A549 (cell line): ENCODE data around the gene TECR. TPM values are rescaled to one million over a fixed set of nuclear protein-coding genes. Genes with fewer than 3 reads are reported as not detected.
"Not testable (repeated sequence)": the region's sequence is repeated elsewhere in the genome, so short reads cannot be mapped to it uniquely, and the experiment has no call there.

Experiments used
- ATAC-seq, 2 experiments: fragments of 200-7000 bp in 1 of 2; fragments of >200 bp in 1 of 2; cut with Nextera tagmentation in 1 of 2; cut with Tn5 transposase in 1 of 2; 3 replicates each; pipeline versions ENCODE4 v1.8.0 to v1.9.1; 2018 to 2020; ENCODE audit warnings: mild to moderate bottlenecking in 1 of 2, moderate library complexity in 1 of 2
- CTCF ChIA-PET: fragments of 300-600 bp; sonication (Branson Sonifier 250); formaldehyde crosslinking; extraction: SDS; loops from one replicate; lab custom pipeline; 2021; ENCODE audit warnings: antibody characterized with exemption, inconsistent platforms; lab: Yijun Ruan, JAX
- POLR2A ChIA-PET: fragments of 350-600 bp; formaldehyde crosslinking; extraction: SDS; loops from one replicate; lab custom pipeline; 2021; ENCODE audit warnings: antibody characterized with exemption, inconsistent platforms; lab: Yijun Ruan, JAX
- DNase-seq, 2 experiments: peaks; one replicate each; pipeline versions ENCODE4 v3.0.0 to v3.0.0-alpha.2; 2011 to 2016; ENCODE audit warnings: low read depth in 1 of 2, low spot score in 1 of 2
- FAIRE-seq: peaks from 2 replicates; lab custom pipeline; 2011; peaks lifted over from hg19 to GRCh38; lab: Jason Lieb, UNC
- H3K27ac ChIP-seq, 2 experiments: fragments of >200 bp; sonication (Bioruptor Twin); formaldehyde crosslinking; 3 replicates each; pipeline ENCODE4 v1.5.1; 2016 to 2017
- H3K4me1 ChIP-seq: fragments of >200 bp; sonication (Bioruptor Twin); formaldehyde crosslinking; 3 replicates; pipeline ENCODE4 v1.6.1; 2016
- H3K4me2 ChIP-seq: fragments of >200 bp; sonication (Bioruptor Twin); formaldehyde crosslinking; 3 replicates; pipeline ENCODE4 v1.6.1; 2016
- H3K4me3 ChIP-seq: fragments of >200 bp; sonication (Bioruptor Twin); formaldehyde crosslinking; 3 replicates; pipeline ENCODE4 v1.5.1; 2016
- H3K9me3 ChIP-seq: fragments of >200 bp; sonication (Bioruptor Twin); formaldehyde crosslinking; 3 replicates; pipeline ENCODE4 v1.6.1; 2016
- BHLHE40 ChIP-seq: IDR thresholded peaks from 2 replicates; pipeline ENCODE4 v1.6.1; 2012; ENCODE audit warnings: low read depth, low read length, inconsistent platforms
- CEBPB ChIP-seq, 2 experiments: fragments of >200 bp in 1 of 2; sonication (Bioruptor Twin) in 1 of 2; formaldehyde crosslinking in 1 of 2; IDR thresholded peaks; 2 replicates each; pipeline ENCODE4 v1.6.1; 2012 to 2016
- CHD2 ChIP-seq: fragments of 150-350 bp; IDR thresholded peaks from 2 replicates; pipeline ENCODE4 v1.6.1; 2014; ENCODE audit warnings: low read length; ENCODE audit not compliant: partially characterized antibody
- CTCF ChIP-seq: fragments of >200 bp; sonication (Bioruptor Twin); formaldehyde crosslinking; IDR thresholded peaks from 3 replicates; pipeline ENCODE4 v1.5.1; 2016
- EHF ChIP-seq: fragments of 250-450 bp; sonication (Bioruptor Pico); IDR thresholded peaks from 2 replicates; pipeline ENCODE4 v1.5.0; 2020; ENCODE audit warnings: mild to moderate bottlenecking
- EP300 ChIP-seq, 2 experiments: fragments of >200 bp; sonication (Bioruptor Twin); formaldehyde crosslinking; IDR thresholded peaks; 2 replicates in 1 of 2; 3 replicates in 1 of 2; pipeline ENCODE4 v1.6.1; 2016 to 2017
- ESRRA ChIP-seq: fragments of 150-350 bp; IDR thresholded peaks from 2 replicates; pipeline ENCODE4 v1.6.1; 2014; ENCODE audit warnings: mild to moderate bottlenecking, low read length, borderline replicate concordance
- FOSB ChIP-seq: fragments of 250-450 bp; sonication (Bioruptor Pico); IDR thresholded peaks from 2 replicates; pipeline ENCODE4 v1.5.0; 2020; ENCODE audit warnings: mild to moderate bottlenecking, moderate library complexity
- FOSL2 ChIP-seq, 2 experiments: fragments of 450-650 bp in 1 of 2; fragments of >200 bp in 1 of 2; sonication (Bioruptor Twin) in 1 of 2; formaldehyde crosslinking; IDR thresholded peaks; 2 replicates each; pipeline versions ENCODE4 v1.5.0 to v1.6.1; 2016 to 2020; ENCODE audit warnings: mild to moderate bottlenecking in 1 of 2, moderate library complexity in 1 of 2
- HOXB13 ChIP-seq: fragments of 250-450 bp; sonication (Bioruptor Pico); IDR thresholded peaks from 2 replicates; pipeline ENCODE4 v1.5.0; 2020; ENCODE audit warnings: low read depth, mild to moderate bottlenecking, moderate library complexity
- JUN ChIP-seq, 2 experiments: fragments of >200 bp; sonication (Bioruptor Twin); formaldehyde crosslinking; IDR thresholded peaks; 2 replicates in 1 of 2; 3 replicates in 1 of 2; pipeline ENCODE4 v1.6.1; 2016 to 2017
- KDM5A ChIP-seq: fragments of 200-600 bp; sonication (generic); IDR thresholded peaks from 2 replicates; pipeline ENCODE4 v1.6.1; 2016; ENCODE audit warnings: antibody characterized with exemption, mild to moderate bottlenecking
- MAFK ChIP-seq: fragments of 450-650 bp; IDR thresholded peaks from 2 replicates; pipeline ENCODE4 v1.6.1; 2014; ENCODE audit not compliant: partially characterized antibody
- MAX ChIP-seq: IDR thresholded peaks from 2 replicates; pipeline ENCODE4 v1.6.1; 2012
- MYC ChIP-seq: IDR thresholded peaks from 2 replicates; pipeline ENCODE4 v1.6.1; 2012; ENCODE audit warnings: mild to moderate bottlenecking, inconsistent platforms, low read length, improper control_type of control experiment, borderline replicate concordance
- RAD21 ChIP-seq, 2 experiments: fragments of >200 bp in 1 of 2; sonication (Bioruptor Twin) in 1 of 2; formaldehyde crosslinking in 1 of 2; IDR thresholded peaks in 1 of 2; conservative IDR thresholded peaks in 1 of 2; 2 replicates in 1 of 2; 3 replicates in 1 of 2; pipeline ENCODE4 v1.6.1; 2012 to 2018; ENCODE audit warnings: inconsistent platforms in 1 of 2
- RARB ChIP-seq: fragments of 250-450 bp; sonication (Bioruptor Pico); IDR thresholded peaks from 2 replicates; pipeline ENCODE4 v1.8.0; 2021; ENCODE audit warnings: mild to moderate bottlenecking, moderate library complexity
- RFX5 ChIP-seq: fragments of 450-650 bp; IDR thresholded peaks from 2 replicates; pipeline ENCODE4 v1.7.1; 2014; ENCODE audit warnings: antibody characterized with exemption, mild to moderate bottlenecking, moderate library complexity
- SMC3 ChIP-seq: fragments of >200 bp; sonication (Bioruptor Twin); formaldehyde crosslinking; IDR thresholded peaks from 3 replicates; pipeline ENCODE4 v1.6.1; 2018; ENCODE audit warnings: inconsistent platforms
- TFCP2L1 ChIP-seq: fragments of 250-450 bp; sonication (Bioruptor Pico); IDR thresholded peaks from 2 replicates; pipeline ENCODE4 v1.5.0; 2021; ENCODE audit warnings: mild to moderate bottlenecking
- ZC3H11A ChIP-seq: fragments of 450-650 bp; IDR thresholded peaks from 2 replicates; pipeline ENCODE4 v1.6.1; 2014; ENCODE audit warnings: antibody characterized with exemption, mild to moderate bottlenecking
- ZFP36 ChIP-seq: fragments of 450-650 bp; IDR thresholded peaks from 2 replicates; pipeline ENCODE4 v1.6.1; 2014; ENCODE audit warnings: borderline replicate concordance; ENCODE audit not compliant: partially characterized antibody
- whole genome bisulfite sequencing: methylation state at CpG from one replicate; pipeline ENCODE4 v1.1.6; 2017; ENCODE audit errors: missing lambda C conversion rate; 5-methylcytosine and 5-hydroxymethylcytosine counted together
- polyA plus RNA-seq, 4 experiments: library from polyadenylated mRNA; depleted of rRNA in 3 of 4; stranded (reverse); fragments of >200 nt; fragmentation: RNase III in 1 of 4; extraction: RNeasy Plus Mini Kit Qiagen cat#74134 plus additional on column Dnase treatment in 1 of 4; gene quantifications; 2 replicates in 3 of 4; 3 replicates in 1 of 4; pipeline ENCODE4 v1.2.3, GENCODE V29; 2011 to 2017
- TF ChIP-seq, protein P1 (sequence below): fragments of >200 bp; sonication (Bioruptor Twin); formaldehyde crosslinking; IDR thresholded peaks from 2 replicates; pipeline ENCODE4 v1.6.1; 2016

The TECR gene
- polyA plus RNA-seq, 2 of the 4 experiments (the other 2 are of a cell fraction) = 87.7 to 139 TPM

- ChIA-PET CTCF (interaction anchor here (1.0 to 4.0 kb wide), 7 partner anchors 8 to 52 kb away, joined by 4 to 29 read pairs (median 11); no protein-coding TSS in a partner anchor), POLR2A (interaction anchor here (1.0 to 7.8 kb wide), 2 partner anchors 8 to 13 kb away, joined by 7 to 112 read pairs; partner anchors contain the start of gene DNAJB1)
- not testable (repeated sequence) for ATAC-seq, FAIRE-seq, DNase-seq, H3K4me3 ChIP-seq, H3K9me3 ChIP-seq
- Histone ChIP-seq H3K4me2 (peak overlapping the region; percentile 73), H3K27ac (peak overlapping the region; percentile 94 to 100), H3K4me1 (peaks cover 65% of the 10 kb centered on the region)
- TF ChIP-seq MAFK = peak; percentile 8
- 88% methylated on average over 8 of the region's 8 CpGs for WGBS
These were observed 24.8 kb upstream of the TECR start for GRCh38 chr19:14504575-14504974.

- WGBS = under 1% methylated on average over 16 of the region's 19 CpGs
- Histone ChIP-seq H3K4me2 (peak overlapping the region; percentile 73), H3K9me3 (no peaks in the 10 kb centered on the region), H3K27ac (peak overlapping the region; percentile 94 to 100), H3K4me3 (no peak overlapping the region), H3K4me1 (peaks cover 73% of the 10 kb centered on the region)
- TF ChIP-seq RAD21 (conservative IDR thresholded peaks at IDR 0.05 in 1 of 2, IDR thresholded peaks at IDR 0.05 in 1 of 2) (peak in 1 of 2 experiments; percentile 43; a peak in 2 of 5 replicates), ESRRA (no peak), EP300 (IDR thresholded peaks at IDR 0.05) (peak in 1 of 2 experiments; percentile 24; a peak in 1 of 5 replicates), MAX (peak; percentile 70), ZC3H11A (no peak), SMC3 (peak; percentile 34), FOSB (CRISPR knock-in tag) (no peak), TFCP2L1 (CRISPR knock-in tag) (0 out of 2 replicates have a peak, but pooled peaks have one; percentile 41), CTCF (peak; percentile 61), HOXB13 (CRISPR knock-in tag) (0 out of 2 replicates have a peak, but pooled peaks have one; percentile 2), FOSL2 (IDR thresholded peaks at IDR 0.05) (no peak), FOSL2 (CRISPR knock-in tag; IDR thresholded peaks at IDR 0.05) (peak; percentile 45), JUN (IDR thresholded peaks at IDR 0.05) (peak in 1 of 2 experiments; percentile 70; a peak in 3 of 5 replicates)
- POLR2A ChIA-PET = interaction anchor here (0.6 to 7.8 kb wide), 6 partner anchors 8 to 125 kb away, joined by 3 to 112 read pairs (median 7); partner anchors contain the start of genes DNAJB1 and GIPC1
- FAIRE-seq (no peak), DNase-seq (peak; percentile 68 to 95), ATAC-seq (peak; percentile 79 to 80)
- CTCF ChIA-PET = interaction anchor here (0.7 to 4.0 kb wide), 26 partner anchors 8 to 74 kb away, joined by 3 to 29 read pairs (median 5); partner anchors contain the start of genes DNAJB1, NDUFB7, PKN1 and PTGER1
These were observed 23.7 kb upstream of the TECR start for GRCh38 chr19:14505488-14506239.

DNA sequence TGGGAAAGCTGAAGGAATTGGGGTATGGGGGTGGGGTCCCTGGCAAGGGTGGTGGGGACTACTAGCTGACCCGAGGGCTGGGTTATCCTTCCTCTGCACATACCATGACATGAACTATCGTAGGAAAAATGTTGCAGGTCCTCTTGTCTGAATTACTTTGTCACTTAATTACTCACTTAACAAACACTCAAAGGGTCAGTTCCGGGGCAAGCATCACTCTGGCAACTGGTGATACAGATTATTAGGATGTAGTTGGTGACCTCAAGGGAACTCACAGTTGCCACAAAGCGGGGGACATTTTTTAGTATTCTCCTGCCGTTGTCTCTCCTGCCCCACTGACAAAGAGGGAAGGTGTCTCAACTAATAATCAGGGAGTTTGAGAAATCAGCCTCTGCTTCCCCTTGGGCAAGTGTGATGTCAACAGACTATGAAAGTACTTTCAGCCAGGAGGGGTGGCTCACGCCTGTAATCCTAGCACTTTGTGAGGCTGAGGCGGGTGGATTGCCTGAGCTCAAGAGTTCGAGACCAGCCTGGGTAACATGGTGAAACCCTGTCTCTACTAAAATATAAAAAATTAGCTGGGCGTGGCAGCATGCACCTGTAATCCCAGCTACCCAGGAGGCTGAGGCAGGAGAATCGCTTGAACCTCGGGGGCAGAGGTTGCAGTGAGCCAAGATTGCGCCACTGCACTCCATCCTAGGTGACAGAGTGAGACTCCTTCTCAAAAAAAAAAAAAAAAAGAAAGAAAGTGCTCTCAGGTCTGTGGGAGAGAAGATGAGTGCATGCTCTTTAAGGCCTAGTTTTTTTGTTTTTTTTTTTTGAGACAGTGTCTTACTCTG, 21.5 kb upstream of the TECR start:
- 12% methylated on average over 9 of the region's 12 CpGs for WGBS
- Histone ChIP-seq H3K4me2 (peak overlapping the region; percentile 73), H3K27ac (peak overlapping the region; percentile 94 to 100), H3K9me3 (no peaks in the 10 kb centered on the region), H3K4me3 (peak overlapping the region; percentile 12; the same call in 1 of the 3 replicates), H3K4me1 (peaks cover 74% of the 10 kb centered on the region)
- POLR2A ChIA-PET = interaction anchor here (0.7 to 7.8 kb wide), 3 partner anchors 10 to 911 kb away, joined by 3 to 112 read pairs (median 7); partner anchors contain the start of genes DNAJB1 and GIPC1
- peak in 1 of 2 experiments; percentile 89 for DNase-seq
- FAIRE-seq = no peak
- TF ChIP-seq EHF (CRISPR knock-in tag) (no peak), ZFP36 (no peak), KDM5A (no peak), FOSB (CRISPR knock-in tag) (no peak), SMC3 (no peak), FOSL2 (IDR thresholded peaks at IDR 0.05) (no peak), FOSL2 (CRISPR knock-in tag; IDR thresholded peaks at IDR 0.05) (peak; percentile 74), MYC (no peak), CHD2 (no peak), RFX5 (no peak), CEBPB (IDR thresholded peaks at IDR 0.05) (peak in 1 of 2 experiments; percentile 24; a peak in 1 of 4 replicates), RARB (0 out of 2 replicates have a peak, but pooled peaks have one; percentile 83), BHLHE40 (no peak), EP300 (IDR thresholded peaks at IDR 0.05) (peak in 1 of 2 experiments; percentile 37; a peak in 2 of 5 replicates)
- TF ChIP-seq, protein P1, sequence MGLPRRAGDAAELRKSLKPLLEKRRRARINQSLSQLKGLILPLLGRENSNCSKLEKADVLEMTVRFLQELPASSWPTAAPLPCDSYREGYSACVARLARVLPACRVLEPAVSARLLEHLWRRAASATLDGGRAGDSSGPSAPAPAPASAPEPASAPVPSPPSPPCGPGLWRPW = no peak
- TF ChIP-seq, all 56 proteins: peak for 4
- CTCF ChIA-PET = interaction anchor here (0.6 to 1.2 kb wide), 2 partner anchors 8 to 65 kb away, joined by 3 read pairs; no protein-coding TSS in a partner anchor
- peak; percentile 32 to 49 for ATAC-seq
